GM21825 (cell line): ENCODE results near the gene SECISBP2L.

Experiments used
- ATAC-seq: cut with Tn5 transposase; IDR thresholded peaks from one replicate; pipeline ENCODE4 v1.9.1; 2021; ENCODE audit warnings: mild to moderate bottlenecking, moderate library complexity; ENCODE audit not compliant: unreplicated experiment

SECISBP2L gene

GRCh38 chr15:48966595-48967301 lies 79.5 kb downstream of the SECISBP2L start:
- ATAC-seq, result peak; percentile 69

- no peak for ATAC-seq
These were observed 80.3 kb downstream of the SECISBP2L start for GRCh38 chr15:48965972-48966371.

- ATAC-seq, result no peak
These were observed 81.3 kb downstream of the SECISBP2L start for GRCh38 chr15:48964898-48965297.

- ATAC-seq, result no peak
These were observed 82.6 kb downstream of the SECISBP2L start, which contains the start of gene SHC4 for GRCh38 chr15:48963524-48964113. Gene SHC4, minus strand, starts transcription at chr15:48963919. Its CDS starts 904 bp downstream, at chr15:48963015.

- no peak for ATAC-seq
These were observed 83.4 kb downstream of the SECISBP2L start for GRCh38 chr15:48962662-48963523.

- ATAC-seq, result no peak
These were observed 90.3 kb downstream of the SECISBP2L start for GRCh38 chr15:48955967-48956366.

GRCh38 chr15:48955370-48955769 lies 90.9 kb downstream of the SECISBP2L start:
- ATAC-seq, result no peak

- ATAC-seq, result no peak
These were observed 91.7 kb downstream of the SECISBP2L start for GRCh38 chr15:48954538-48954937.

- no peak for ATAC-seq
These were observed 99.4 kb downstream of the SECISBP2L start for GRCh38 chr15:48946840-48947187.

- no peak for ATAC-seq
These were observed 100.0 kb downstream of the SECISBP2L start for GRCh38 chr15:48946074-48946839.

- ATAC-seq, result no peak
These were observed 100.9 kb downstream of the SECISBP2L start for GRCh38 chr15:48945386-48945785.

GRCh38 chr15:48941904-48942303 lies 104.3 kb downstream of the SECISBP2L start:
- no peak for ATAC-seq

GRCh38 chr15:48940508-48940907 lies 105.7 kb downstream of the SECISBP2L start:
- ATAC-seq, result peak; percentile 84

GRCh38 chr15:48939648-48940047 lies 106.6 kb downstream of the SECISBP2L start:
- ATAC-seq, result no peak
